GM20431 (cell line): ENCODE measurements around the gene GNAT1.
"Not testable (repeated sequence)": the region's sequence is repeated elsewhere in the genome, so short reads cannot be mapped to it uniquely, and the experiment has no call there.

Experiments used
- in situ Hi-C: fragments of 300-500 bp; cut with MseI, MboI; formaldehyde crosslinking; loops from one replicate; pipeline ENCODE4 v1.15.0; 2020; ENCODE audit warnings: low sequenced_read_pairs; ENCODE audit not compliant: unreplicated experiment

Gene GNAT1

GRCh38 chr3:50217681-50218080 lies 26.3 kb downstream of the GNAT1 start:
- in situ Hi-C loops = no loop called here

- in situ Hi-C loops = no loop called here
Observed at GRCh38 chr3:50218448-50218847, 27.0 kb downstream of the GNAT1 start.

GRCh38 chr3:50219285-50219684 lies 27.9 kb downstream of the GNAT1 start:
- in situ Hi-C loops = no loop called here

- in situ Hi-C loops = no loop called here
Observed at GRCh38 chr3:50220109-50220508, 28.7 kb downstream of the GNAT1 start.

GRCh38 chr3:50221051-50221410 lies 29.6 kb downstream of the GNAT1 start:
- in situ Hi-C loops = no loop called here

GRCh38 chr3:50221411-50222168 lies 30.2 kb downstream of the GNAT1 start:
- in situ Hi-C loops = no loop called here

- in situ Hi-C loops = no loop called here
Observed at GRCh38 chr3:50222169-50222528, 30.7 kb downstream of the GNAT1 start.

GRCh38 chr3:50224639-50225038 lies 33.2 kb downstream of the GNAT1 start:
- in situ Hi-C loops = no loop called here

GRCh38 chr3:50226888-50227389 lies 35.5 kb downstream of the GNAT1 start:
- in situ Hi-C loops = no loop called here

GRCh38 chr3:50227390-50228183 lies 36.2 kb downstream of the GNAT1 start:
- in situ Hi-C loops = no loop called here

- in situ Hi-C loops = not testable (repeated sequence)
Observed at GRCh38 chr3:50228184-50228763, 36.9 kb downstream of the GNAT1 start.

- in situ Hi-C loops = no loop called here
Observed at GRCh38 chr3:50229490-50229889, 38.1 kb downstream of the GNAT1 start.

- in situ Hi-C loops = no loop called here
Observed at GRCh38 chr3:50230104-50230793, 38.8 kb downstream of the GNAT1 start.

- in situ Hi-C loops = no loop called here
Observed at GRCh38 chr3:50230794-50231125, 39.4 kb downstream of the GNAT1 start.

- in situ Hi-C loops = no loop called here
Observed at GRCh38 chr3:50231581-50231980, 40.2 kb downstream of the GNAT1 start.

- in situ Hi-C loops = no loop called here
Observed at GRCh38 chr3:50232303-50232702, 40.9 kb downstream of the GNAT1 start.

- in situ Hi-C loops = no loop called here
Observed at GRCh38 chr3:50233176-50233575, 41.8 kb downstream of the GNAT1 start.

GRCh38 chr3:50235716-50236483 lies 44.5 kb downstream of the GNAT1 start, which contains the start of gene GNAI2:
TSS of gene GNAI2 (plus strand) at chr3:50236204. CDS start at chr3:50236336, 132 bp downstream.
- in situ Hi-C loops = no loop called here

GRCh38 chr3:50236484-50237132 lies 45.2 kb downstream of the GNAT1 start:
- in situ Hi-C loops = no loop called here
